ENCODE results near the gene APH1B.
A peak's percentile ranks its signal among the peaks of the same experiment; 100 is the strongest.
"Not testable (repeated sequence)": the region's sequence is repeated elsewhere in the genome, so short reads cannot be mapped to it uniquely, and the experiment has no call there.

Gene APH1B

GRCh38 chr15:63331456-63331855, 54.1 kb downstream of the APH1B start:
- DNase-seq (ENCODE audit: low spot score) = no peak

GRCh38 chr15:63332367-63333124, 55.1 kb downstream of the APH1B start:
- peak; percentile 72 for DNase-seq (ENCODE audit: low spot score)

GRCh38 chr15:63334821-63335220, 57.4 kb downstream of the APH1B start:
- DNase-seq (ENCODE audit: low spot score) = no peak

GRCh38 chr15:63335543-63336240, 58.3 kb downstream of the APH1B start:
- DNase-seq (ENCODE audit: low spot score) = no peak

- DNase-seq (ENCODE audit: low spot score) = no peak
Measured at GRCh38 chr15:63337046-63337445, 59.6 kb downstream of the APH1B start.

- DNase-seq (ENCODE audit: low spot score) = peak; percentile 45
Measured at GRCh38 chr15:63338170-63338569, 60.8 kb downstream of the APH1B start.

- no peak for DNase-seq (ENCODE audit: low spot score)
Measured at GRCh38 chr15:63339006-63339766, 61.8 kb downstream of the APH1B start.

GRCh38 chr15:63339836-63340235, 62.4 kb downstream of the APH1B start:
- no peak for DNase-seq (ENCODE audit: low spot score)

- no peak for DNase-seq (ENCODE audit: low spot score)
Measured at GRCh38 chr15:63340353-63340752, 62.9 kb downstream of the APH1B start.

- no peak for DNase-seq (ENCODE audit: low spot score)
Measured at GRCh38 chr15:63340878-63341277, 63.5 kb downstream of the APH1B start.

- DNase-seq (ENCODE audit: low spot score) = no peak
Measured at GRCh38 chr15:63341898-63342297, 64.5 kb downstream of the APH1B start.

- not testable (repeated sequence) for DNase-seq (ENCODE audit: low spot score)
Measured at GRCh38 chr15:63342996-63343562, 65.7 kb downstream of the APH1B start.

GRCh38 chr15:63344731-63345390, 67.5 kb downstream of the APH1B start:
- DNase-seq (ENCODE audit: low spot score) = no peak

- no peak for DNase-seq (ENCODE audit: low spot score)
Measured at GRCh38 chr15:63345391-63345752, 68.0 kb downstream of the APH1B start.

GRCh38 chr15:63347074-63347857, 69.9 kb downstream of the APH1B start:
- no peak for DNase-seq (ENCODE audit: low spot score)

- peak; percentile 65 for DNase-seq (ENCODE audit: low spot score)
Measured at GRCh38 chr15:63348392-63348791, 71.0 kb downstream of the APH1B start.

GRCh38 chr15:63349156-63349555, 71.8 kb downstream of the APH1B start:
- no peak for DNase-seq (ENCODE audit: low spot score)

- DNase-seq (ENCODE audit: low spot score) = no peak
Measured at GRCh38 chr15:63349621-63350020, 72.2 kb downstream of the APH1B start.

GRCh38 chr15:63350178-63350621, 72.8 kb downstream of the APH1B start:
- no peak for DNase-seq (ENCODE audit: low spot score)

- DNase-seq (ENCODE audit: low spot score) = no peak
Measured at GRCh38 chr15:63351170-63351569, 73.8 kb downstream of the APH1B start.

GRCh38 chr15:63352808-63353207, 75.4 kb downstream of the APH1B start:
- DNase-seq (ENCODE audit: low spot score) = no peak

Data from AG08396 (cell line).